HepG2 (cell line): ENCODE data around the gene CISH. TPM values are rescaled to one million over a fixed set of nuclear protein-coding genes. Genes with fewer than 3 reads are reported as not detected.

Experiments used
- ATAC-seq: fragments of 200-7000 bp; cut with Tn5 transposase; 3 replicates; pipeline ENCODE4 v1.9.1; 2020; ENCODE audit warnings: mild to moderate bottlenecking, moderate library complexity
- BruUV-seq: library from RNA; stranded (reverse); fragments of 400-500 nt; replicated peaks from 2 replicates; lab custom pipeline; 2021; lab: Mats Ljungman, UMichigan
- CTCF ChIA-PET: fragments of 300-600 bp; formaldehyde crosslinking; extraction: SDS; loops from one replicate; lab custom pipeline; 2021; ENCODE audit warnings: low total read pairs, inconsistent platforms, low intra/inter-chr PET ratio; lab: Yijun Ruan, JAX
- POLR2A ChIA-PET: fragments of 350-600 bp; sonication (Branson Sonifier 250); formaldehyde crosslinking; loops from one replicate; lab custom pipeline; 2020; ENCODE audit warnings: antibody characterized with exemption, inconsistent platforms; lab: Yijun Ruan, JAX
- DNase-seq: peaks from one replicate; pipeline ENCODE4 v3.0.0-alpha.2; 2015; ENCODE audit warnings: low spot score
- FAIRE-seq: peaks from 3 replicates; lab custom pipeline; 2011; peaks lifted over from hg19 to GRCh38; lab: Jason Lieb, UNC
- H2AFZ ChIP-seq: one replicate; pipeline ENCODE4 v1.6.1; 2011; ENCODE audit warnings: low read length, inconsistent platforms
- H3K27ac ChIP-seq: fragments of 300-600 bp; 3 replicates; pipeline ENCODE4 v1.8.0; 2011; ENCODE audit warnings: mixed run types, mild to moderate bottlenecking, mixed read lengths, low read length, inconsistent platforms; ENCODE audit not compliant: insufficient read depth; ENCODE audit errors: extremely low read length
- H3K27me3 ChIP-seq, 2 experiments: fragments of 200-600 bp in 1 of 2; 2 replicates in 1 of 2; 3 replicates in 1 of 2; pipeline versions ENCODE4 v1.6.0 to v1.8.0; 2011; ENCODE audit warnings: low read length in 2 of 2, mild to moderate bottlenecking in 2 of 2, moderate library complexity in 2 of 2, inconsistent platforms in 1 of 2; ENCODE audit not compliant: insufficient read depth in 2 of 2, control insufficient read depth in 1 of 2
- H3K36me3 ChIP-seq, 2 experiments: fragments of 200-600 bp in 1 of 2; replicated peaks in 1 of 2; 2 replicates in 1 of 2; 3 replicates in 1 of 2; pipeline versions ENCODE4 v1.5.1 to v1.8.0; 2011; ENCODE audit warnings: low read length in 2 of 2, inconsistent platforms in 1 of 2; ENCODE audit not compliant: insufficient read depth in 2 of 2, control insufficient read depth in 1 of 2
- H3K4me1 ChIP-seq: 2 replicates; pipeline ENCODE4 v1.5.1; 2012; ENCODE audit warnings: low read length, inconsistent platforms; ENCODE audit not compliant: insufficient read depth
- H3K4me2 ChIP-seq: 2 replicates; pipeline ENCODE4 v1.6.0; 2011; ENCODE audit warnings: low read depth, low read length, inconsistent platforms
- H3K4me3 ChIP-seq, 3 experiments: fragments of 200-600 bp in 1 of 3; sonication (generic), shearing (Covaris generic) in 1 of 3; replicated peaks in 1 of 3; 2 replicates each; pipeline ENCODE4 v1.5.1; 2011 to 2016; ENCODE audit warnings: low read length in 3 of 3, inconsistent platforms in 2 of 3, low read depth in 2 of 3, mild to moderate bottlenecking in 2 of 3, control low read depth in 1 of 3, mixed read lengths in 1 of 3; ENCODE audit not compliant: insufficient read depth in 1 of 3
- H3K79me2 ChIP-seq: one replicate; pipeline ENCODE4 v1.6.1; 2011; ENCODE audit warnings: low read length, inconsistent platforms; ENCODE audit not compliant: insufficient read depth
- H3K9ac ChIP-seq: 2 replicates; pipeline ENCODE4 v1.6.0; 2011; ENCODE audit warnings: mild to moderate bottlenecking, low read depth, low read length, inconsistent platforms; ENCODE audit not compliant: insufficient read depth
- H3K9me3 ChIP-seq: 2 replicates; pipeline ENCODE4 v1.5.1; 2012; ENCODE audit warnings: mild to moderate bottlenecking, low read length
- H4K20me1 ChIP-seq: 2 replicates; pipeline ENCODE4 v1.6.0; 2011; ENCODE audit warnings: inconsistent platforms, mild to moderate bottlenecking, low read length, moderate library complexity; ENCODE audit not compliant: insufficient read depth
- BATF2 ChIP-seq: sonication (generic); formaldehyde crosslinking; IDR thresholded peaks from 2 replicates; pipeline ENCODE4 v1.8.0; 2022; ENCODE audit warnings: mild to moderate bottlenecking, missing genetic modification reagents, moderate library complexity
- FOXC1 ChIP-seq: sonication (generic); formaldehyde crosslinking; IDR thresholded peaks from 2 replicates; pipeline ENCODE4 v1.8.0; 2022; ENCODE audit warnings: mild to moderate bottlenecking, missing genetic modification reagents, borderline replicate concordance
- HOMEZ ChIP-seq: IDR thresholded peaks from 2 replicates; pipeline ENCODE4 v1.6.1; 2016; ENCODE audit warnings: low read depth
- NCOR1 ChIP-seq: fragments of 200-600 bp; sonication (generic); IDR thresholded peaks from 2 replicates; pipeline ENCODE4 v1.7.0; 2017; ENCODE audit warnings: antibody characterized with exemption, low read length, borderline replicate concordance
- NFYC ChIP-seq: IDR thresholded peaks from 2 replicates; pipeline ENCODE4 v1.6.1; 2016; ENCODE audit warnings: missing genetic modification reagents, missing compliant biosample characterization
- PHF5A ChIP-seq: IDR thresholded peaks from one replicate; pipeline ENCODE4 v1.6.1; 2018; ENCODE audit warnings: low read depth, missing genetic modification reagents; ENCODE audit not compliant: unreplicated experiment
- THAP8 ChIP-seq: sonication (generic); formaldehyde crosslinking; IDR thresholded peaks from 2 replicates; pipeline ENCODE4 v1.5.1; 2020; ENCODE audit warnings: missing genetic modification reagents, mild to moderate bottlenecking, borderline replicate concordance
- ZBTB37 ChIP-seq: sonication (generic); formaldehyde crosslinking; IDR thresholded peaks from 2 replicates; pipeline ENCODE4 v1.4.0; 2020; ENCODE audit warnings: mild to moderate bottlenecking, missing genetic modification reagents
- ZFP36 ChIP-seq: fragments of 150-350 bp; IDR thresholded peaks from 2 replicates; pipeline ENCODE4 v1.6.1; 2018; ENCODE audit warnings: borderline replicate concordance, low read length, low read depth; ENCODE audit not compliant: partially characterized antibody
- ZFY ChIP-seq: sonication (generic); formaldehyde crosslinking; IDR thresholded peaks from 2 replicates; pipeline ENCODE4 v1.4.0; 2020; ENCODE audit warnings: missing genetic modification reagents
- ZKSCAN5 ChIP-seq: sonication (generic); formaldehyde crosslinking; IDR thresholded peaks from 2 replicates; pipeline ENCODE4 v1.5.1; 2020; ENCODE audit warnings: mild to moderate bottlenecking, missing genetic modification reagents
- ZMYM2 ChIP-seq: sonication (generic); formaldehyde crosslinking; IDR thresholded peaks from 2 replicates; pipeline ENCODE4 v1.8.0; 2022; ENCODE audit warnings: mild to moderate bottlenecking, missing genetic modification reagents
- ZNF570 ChIP-seq: sonication (generic); formaldehyde crosslinking; IDR thresholded peaks from 2 replicates; pipeline ENCODE4 v1.4.0; 2020; ENCODE audit warnings: mild to moderate bottlenecking, missing genetic modification reagents, borderline replicate concordance
- ZSCAN20 ChIP-seq: sonication (generic); formaldehyde crosslinking; IDR thresholded peaks from 2 replicates; pipeline ENCODE4 v1.4.0; 2020; ENCODE audit warnings: missing genetic modification reagents, mild to moderate bottlenecking, borderline replicate concordance
- ZZZ3 ChIP-seq: sonication (generic); formaldehyde crosslinking; IDR thresholded peaks from 2 replicates; pipeline ENCODE4 v1.4.0; 2020; ENCODE audit warnings: missing genetic modification reagents, mild to moderate bottlenecking, borderline replicate concordance
- WGBS: methylation state at CpG from one replicate; pipeline ENCODE4 v1.1.6; 2017; ENCODE audit warnings: low lambda C conversion rate; 5-methylcytosine and 5-hydroxymethylcytosine counted together
- in situ Hi-C: cut with HindIII; loops from 2 replicates; pipeline ENCODE4 v1.10.0; 2017; ENCODE audit warnings: low pct_unique_long_range_greater_than_20kb; ENCODE audit not compliant: extremely low pct_ligation_motif_present
- intact Hi-C: fragments of 100-400 bp; cut with micrococcal nuclease; formaldehyde crosslinking; loops from one replicate; pipeline ENCODE4 v1.10.0; 2022; ENCODE audit not compliant: unreplicated experiment
- polyA plus RNA-seq, 8 experiments: library from polyadenylated mRNA; depleted of rRNA in 3 of 8; stranded (reverse) in 7 of 8; unstranded in 1 of 8; fragments of >200 nt; fragmentation: Illumina TruSeq in 4 of 8; extraction: Trizol in 4 of 8; gene quantifications; 2 replicates each; pipeline versions ENCODE4 v1.2.1 to v1.2.3, GENCODE V29; 2011 to 2016; ENCODE audit warnings: low read depth in 4 of 8, missing spikeins in 1 of 8, mixed read lengths in 1 of 8; ENCODE audit not compliant: insufficient read depth in 1 of 8
- total RNA-seq, 5 experiments: library from RNA; depleted of rRNA; stranded (reverse); fragments of >200 nt; fragmentation: Illumina TruSeq; extraction: Trizol; gene quantifications; 2 replicates each; pipeline ENCODE4 v1.2.3, GENCODE V29; 2016; ENCODE audit warnings: low read depth in 1 of 5

The CISH gene
- total and polyA plus RNA-seq, 2 of the 13 experiments (the other 11 are each of a cell fraction or from before 2014, with no cell fraction given): 0.91 to 1.5 TPM

GRCh38 chr3:50635066-50635465 lies 23.5 kb upstream of the CISH start:
- no TSS peak for BruUV-seq
- FAIRE-seq: no peak
- POLR2A ChIA-PET: interaction anchor here (1.0 kb wide), 1 partner anchor 18 kb away, joined by 3 read pairs; the partner anchor contains the start of gene MAPKAPK3

GRCh38 chr3:50633230-50633790 lies 21.7 kb upstream of the CISH start:
- DNase-seq: no peak
- no peak overlapping the region for H3K9ac ChIP-seq
- in situ Hi-C loops: no loop called here
- BruUV-seq: no TSS peak
- H3K4me2 ChIP-seq: no peak overlapping the region
- CTCF ChIA-PET: no interaction called here
- H4K20me1 ChIP-seq: no peaks in the 10 kb centered on the region
- no peak overlapping the region for H3K4me3 ChIP-seq
- intact Hi-C loops: no loop called here
- H3K27me3 ChIP-seq: no peaks in the 10 kb centered on the region
- H3K9me3 ChIP-seq: no peaks in the 10 kb centered on the region
- FAIRE-seq: no peak
- peaks cover 0 to 8% of the 10 kb centered on the region in 2 experiments; a peak in 1 of 5 replicates for H3K36me3 ChIP-seq
- no peak overlapping the region for H3K27ac ChIP-seq
- no peak overlapping the region for H2AFZ ChIP-seq
- ATAC-seq: no peak
- 81% methylated on average over 5 of the region's 5 CpGs for WGBS
- POLR2A ChIA-PET: no interaction called here
- H3K79me2 ChIP-seq: no peaks in the 10 kb centered on the region
- no peaks in the 10 kb centered on the region for H3K4me1 ChIP-seq
- TF ChIP-seq ZSCAN20 (no peak), ZNF570 (CRISPR knock-in tag) (no peak), HOMEZ (no peak), ZMYM2 (CRISPR knock-in tag) (no peak), BATF2 (no peak), ZZZ3 (CRISPR knock-in tag) (no peak), NCOR1 (no peak), PHF5A (CRISPR knock-in tag) (no peak), NFYC (CRISPR knock-in tag) (no peak), FOXC1 (CRISPR knock-in tag) (no peak), THAP8 (no peak), ZKSCAN5 (CRISPR knock-in tag) (no peak), ZBTB37 (CRISPR knock-in tag) (no peak)

More at GRCh38 chr3:50635066-50635465, 23.5 kb upstream of the CISH start:
- CTCF ChIA-PET: no interaction called here
- in situ Hi-C loops (no loop called here), intact Hi-C loops (no loop called here)
- Histone ChIP-seq H3K36me3 (peaks cover 0 to 8% of the 10 kb centered on the region in 2 experiments; a peak in 2 of 5 replicates), H3K4me3 (no peak overlapping the region), H3K4me2 (no peak overlapping the region), H3K9me3 (no peaks in the 10 kb centered on the region), H4K20me1 (peaks cover 3% of the 10 kb centered on the region; the same call in 1 of the 2 replicates), H3K4me1 (no peaks in the 10 kb centered on the region), H3K27ac (no peak overlapping the region), H3K27me3 (no peaks in the 10 kb centered on the region), H3K79me2 (no peaks in the 10 kb centered on the region), H2AFZ (no peak overlapping the region), H3K9ac (no peak overlapping the region)
- DNase-seq (no peak), ATAC-seq (no peak)
- TF ChIP-seq ZFY (no peak), ZFP36 (peak; percentile 47)
